Gastroesophageal sphincter (tissue), 4 donors: Measurements from ENCODE around the gene SSH3. TPM values are rescaled to one million over a fixed set of nuclear protein-coding genes. Genes with fewer than 3 reads are reported as not detected.
"Not testable (repeated sequence)": the region's sequence is repeated elsewhere in the genome, so short reads cannot be mapped to it uniquely, and the experiment has no call there.

ENCODE experiments used
- ATAC-seq: fragments of 150-250 bp; one replicate; pipeline ENCODE4 v1.9.1; 2016; ENCODE audit warnings: mild to moderate bottlenecking, moderate library complexity
- H3K27ac ChIP-seq, 4 donors: fragments of 200-600 bp; sonication (generic) in 3 of 4; 1 replicate in 3 of 4; 2 replicates in 1 of 4; pipeline ENCODE4 v1.5.1; 2016 to 2019
- H3K27me3 ChIP-seq: fragments of 200-600 bp; sonication (generic); one replicate; pipeline ENCODE4 v1.5.1; 2019
- H3K36me3 ChIP-seq, 2 donors: fragments of 200-600 bp; sonication (generic); one replicate each; pipeline ENCODE4 v1.5.1; 2019; ENCODE audit warnings: control low read depth in 1 of 2
- H3K4me1 ChIP-seq, 3 donors: fragments of 200-600 bp; sonication (generic); 1 replicate in 2 of 3; 2 replicates in 1 of 3; pipeline ENCODE4 v1.5.1; 2016 to 2019; ENCODE audit warnings: control low read depth in 2 of 3
- H3K4me3 ChIP-seq, 2 donors: fragments of 200-600 bp; sonication (generic); one replicate each; pipeline ENCODE4 v1.5.1; 2019; ENCODE audit warnings: mild to moderate bottlenecking in 1 of 2, moderate library complexity in 1 of 2
- H3K9me3 ChIP-seq, 3 donors: fragments of 200-600 bp; sonication (generic); one replicate each; pipeline ENCODE4 v1.5.1; 2017 to 2019; ENCODE audit warnings: control low read depth in 2 of 3
- CTCF ChIP-seq, 4 experiments: fragments of 200-600 bp in 2 of 4; fragments of 450-650 bp in 2 of 4; sonication (generic) in 1 of 4; IDR thresholded peaks; one replicate each; pipeline ENCODE4 v1.5.1; 2017 to 2019; ENCODE audit warnings: antibody characterized with exemption in 4 of 4, mild to moderate bottlenecking in 2 of 4, moderate library complexity in 2 of 4
- EP300 ChIP-seq: sonication (generic); formaldehyde crosslinking; IDR thresholded peaks from one replicate; pipeline ENCODE4 v1.6.1; 2017; ENCODE audit warnings: antibody characterized with exemption, mild to moderate bottlenecking
- POLR2A ChIP-seq, 2 donors: fragments of 450-650 bp; IDR thresholded peaks; one replicate each; pipeline ENCODE4 v1.6.1; 2017; ENCODE audit warnings: antibody characterized with exemption in 2 of 2, mild to moderate bottlenecking in 2 of 2, moderate library complexity in 1 of 2
- POLR2AphosphoS5 ChIP-seq: sonication (generic); formaldehyde crosslinking; IDR thresholded peaks from one replicate; pipeline ENCODE4 v1.6.1; 2017; ENCODE audit warnings: antibody characterized with exemption
- WGBS, 2 donors: methylation state at CpG; one replicate each; pipeline ENCODE4 v1.1.5; 2018; ENCODE audit warnings: low coverage in 1 of 2; 5-methylcytosine and 5-hydroxymethylcytosine counted together
- total RNA-seq, 4 donors: library from RNA; depleted of rRNA; stranded (reverse); fragments of >200 nt; gene quantifications; one replicate each; pipeline ENCODE4 v1.1.0, GENCODE V29; 2016

The SSH3 gene
- total RNA-seq, 4 donors from 2014 or later = 33.9 to 58.4 (median 41.9) TPM

GRCh38 chr11:67316882-67317204, 13.5 kb downstream of the SSH3 start:
- ATAC-seq = no peak
- TF ChIP-seq POLR2AphosphoS5 (no peak), EP300 (no peak)
- Histone ChIP-seq H3K4me3 (peak overlapping the region; percentile 67 to 73), H3K27ac (peak overlapping the region; percentile 69 to 97 (median 94)), H3K36me3 (peaks cover 0 to 9% of the 10 kb centered on the region in 2 donors), H3K27me3 (no peaks in the 10 kb centered on the region), H3K4me1 (peaks cover 0 to 36% (median 10%) of the 10 kb centered on the region in 3 donors), H3K9me3 (no peaks in the 10 kb centered on the region)
- 0% methylated on average over 1 of the region's 10 CpGs; no CpG with 5 or more reads in 1 of the 2 donors for WGBS, 2 donors

DNA sequence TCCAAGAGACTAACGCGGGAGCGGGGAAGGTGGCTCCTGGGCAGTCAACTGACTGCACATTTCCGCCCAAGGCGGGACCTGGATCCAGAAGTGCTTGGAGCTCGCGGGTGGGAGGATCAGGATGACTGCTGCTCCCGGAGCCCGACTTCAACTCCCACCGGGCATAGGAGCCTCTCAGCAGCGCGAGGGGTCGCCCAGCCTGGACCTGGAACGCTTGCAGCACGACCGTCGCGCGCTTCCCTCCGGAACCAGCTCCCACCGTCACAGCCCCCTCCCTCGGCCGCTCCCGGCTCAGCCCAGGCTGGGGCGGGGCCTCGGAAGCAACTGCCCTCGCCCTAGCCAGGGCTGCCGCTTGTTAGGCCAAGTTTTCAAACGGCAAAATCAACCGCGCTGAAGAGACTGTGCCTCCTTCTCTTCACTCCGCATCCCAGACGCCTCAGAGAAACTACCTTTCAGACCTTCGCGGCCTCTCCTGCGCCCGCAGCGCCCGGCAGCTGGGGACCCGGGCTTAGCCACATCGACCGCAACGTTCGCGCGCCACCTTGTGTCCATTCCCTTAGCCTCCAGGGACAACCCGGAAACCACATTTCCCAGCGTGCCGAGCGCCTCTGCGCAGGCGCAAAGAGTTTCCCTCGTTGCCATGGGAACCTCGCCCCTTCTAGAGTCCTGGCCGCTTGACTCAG, 14.0 kb downstream of the SSH3 start:
- H3K27ac ChIP-seq = peak overlapping the region; percentile 69 to 97 (median 94)
- peaks cover 0 to 14% of the 10 kb centered on the region in 2 donors for H3K36me3 ChIP-seq
- peak; percentile 94 for ATAC-seq
- TF ChIP-seq POLR2A (IDR thresholded peaks at IDR 0.05) (peak; percentile 37 to 56), POLR2AphosphoS5 (peak; percentile 42), CTCF (IDR thresholded peaks at IDR 0.05) (peak in 3 of 4 experiments; percentile 96 to 99 (median 99)), EP300 (no peak)
- peak overlapping the region; percentile 67 to 73 for H3K4me3 ChIP-seq
- H3K4me1 ChIP-seq = peaks cover 0 to 36% (median 10%) of the 10 kb centered on the region in 3 donors
- H3K27me3 ChIP-seq = no peaks in the 10 kb centered on the region
- no peaks in the 10 kb centered on the region for H3K9me3 ChIP-seq
- 0% methylated on average over 3 of the region's 55 CpGs; no CpG with 5 or more reads in 1 of the 2 donors for WGBS, 2 donors

DNA sequence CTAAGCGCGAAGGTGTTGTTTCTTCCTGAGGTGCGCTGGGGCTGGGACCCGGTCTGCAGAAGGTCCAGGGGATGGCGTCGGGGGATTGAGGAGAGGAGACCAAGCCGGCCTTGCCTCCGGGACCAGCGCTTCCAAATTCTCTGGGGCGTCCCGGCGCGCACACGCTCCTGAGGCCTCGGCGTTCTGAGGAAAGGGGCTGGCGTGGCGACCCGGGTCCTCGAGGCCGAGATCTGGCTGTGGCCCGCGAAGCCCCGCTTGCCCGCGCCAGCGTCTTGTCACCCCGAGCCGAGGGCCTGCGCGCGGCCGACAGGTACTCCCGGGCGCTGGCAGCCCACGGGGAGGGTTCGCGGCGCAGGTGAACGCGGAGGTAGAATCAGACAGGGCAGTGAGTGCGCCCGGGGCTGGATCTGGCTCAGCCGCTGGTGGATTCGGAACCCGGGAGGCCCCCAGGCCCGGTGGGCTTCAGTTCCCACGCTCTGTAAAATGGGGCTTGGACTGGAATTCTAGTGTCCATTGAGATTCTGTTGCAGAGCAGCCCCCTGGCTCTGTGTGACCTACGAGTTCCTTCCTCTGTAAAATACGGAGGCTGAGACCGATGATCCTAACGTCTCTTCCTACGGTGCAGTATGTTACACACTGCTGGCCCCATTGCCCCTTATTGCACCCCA, 14.7 kb downstream of the SSH3 start:
- Histone ChIP-seq H3K9me3 (no peaks in the 10 kb centered on the region), H3K4me1 (peaks cover 0 to 36% (median 10%) of the 10 kb centered on the region in 3 donors), H3K36me3 (peaks cover 0 to 20% of the 10 kb centered on the region in 2 donors), H3K4me3 (peak overlapping the region; percentile 67 to 73), H3K27ac (peak overlapping the region in 3 of 4 donors; percentile 92 to 97 (median 95)), H3K27me3 (no peaks in the 10 kb centered on the region)
- peak; percentile 32 for ATAC-seq
- WGBS, 2 donors = 5% methylated on average over 7 of the region's 53 CpGs; no CpG with 5 or more reads in 1 of the 2 donors
- TF ChIP-seq CTCF (IDR thresholded peaks at IDR 0.05) (no peak), EP300 (no peak), POLR2A (IDR thresholded peaks at IDR 0.05) (peak in 1 of 2 donors; percentile 22), POLR2AphosphoS5 (no peak)

DNA sequence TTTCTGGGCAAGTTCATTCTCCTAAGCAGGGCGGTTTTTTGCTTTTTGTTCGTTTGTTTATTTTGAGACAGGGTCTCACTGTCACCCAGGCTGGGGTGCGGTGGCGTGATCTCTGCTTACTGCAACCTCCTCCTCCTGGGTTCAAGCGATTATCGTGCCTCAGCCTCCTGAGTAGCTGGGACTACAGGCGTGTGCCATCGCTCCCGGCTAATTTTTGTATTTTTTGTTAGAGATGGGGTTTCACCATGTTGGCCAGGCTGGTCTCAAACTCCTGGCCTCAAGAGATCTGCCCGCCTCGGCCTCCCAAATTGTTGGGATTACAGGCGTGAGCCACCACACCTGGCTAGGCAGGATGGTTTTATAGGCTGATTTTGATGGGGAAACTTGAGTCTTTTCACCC, 15.5 kb downstream of the SSH3 start:
- not testable (repeated sequence) for H3K27ac ChIP-seq, H3K9me3 ChIP-seq, H3K27me3 ChIP-seq, ATAC-seq
- Histone ChIP-seq H3K4me3 (peak overlapping the region in 1 of 2 donors; percentile 73), H3K36me3 (peaks cover 0 to 23% of the 10 kb centered on the region in 2 donors), H3K4me1 (peaks cover 0 to 36% (median 10%) of the 10 kb centered on the region in 3 donors)
- WGBS, 2 donors = 91% methylated on average over 6 of the region's 12 CpGs; no CpG with 5 or more reads in 1 of the 2 donors

DNA sequence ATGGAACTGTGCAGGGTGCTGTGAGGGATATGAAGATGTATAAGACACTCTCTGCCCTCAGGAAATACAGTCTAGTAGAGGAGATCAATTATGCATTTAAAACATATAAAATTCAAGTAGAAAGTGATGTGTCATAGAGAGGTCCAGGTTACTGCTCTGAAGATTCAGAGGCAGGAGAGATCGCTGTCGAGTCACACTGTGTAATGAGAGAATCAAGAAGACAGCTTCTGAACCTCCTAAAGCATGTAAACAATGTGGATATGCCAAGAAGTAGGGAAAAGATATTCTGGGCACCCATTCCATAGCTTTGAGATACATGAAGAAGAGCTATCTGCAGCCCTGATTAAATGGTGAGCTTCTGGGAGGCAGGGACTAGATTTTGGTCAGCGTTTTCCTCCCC, 16.7 kb downstream of the SSH3 start:
- TF ChIP-seq CTCF (IDR thresholded peaks at IDR 0.05) (no peak), POLR2AphosphoS5 (no peak), POLR2A (IDR thresholded peaks at IDR 0.05) (no peak), EP300 (no peak)
- H3K9me3 ChIP-seq = no peaks in the 10 kb centered on the region
- H3K27ac ChIP-seq = no peak overlapping the region
- no peaks in the 10 kb centered on the region for H3K27me3 ChIP-seq
- WGBS, 2 donors = 55 to 58% methylated on average over 3 of the region's 3 CpGs
- no peak overlapping the region for H3K4me3 ChIP-seq
- ATAC-seq = no peak
- peaks cover 0 to 23% of the 10 kb centered on the region in 2 donors for H3K36me3 ChIP-seq
- H3K4me1 ChIP-seq = peaks cover 0 to 36% (median 10%) of the 10 kb centered on the region in 3 donors
